GM10248 (cell line): ENCODE measurements around the gene OSBPL6.
"Not testable (repeated sequence)": the region's sequence is repeated elsewhere in the genome, so short reads cannot be mapped to it uniquely, and the experiment has no call there.

ENCODE experiments used
- CTCF ChIA-PET: fragments of 300-600 bp; sonication (Branson Sonifier 250); formaldehyde crosslinking; extraction: SDS; loops from one replicate; lab custom pipeline; 2021; ENCODE audit warnings: antibody characterized with exemption; lab: Yijun Ruan, JAX
- POLR2A ChIA-PET: fragments of 350-650 bp; sonication (Branson Sonifier 250); formaldehyde crosslinking; extraction: SDS; loops from one replicate; lab custom pipeline; 2020; ENCODE audit warnings: antibody characterized with exemption; lab: Yijun Ruan, JAX
- DNase-seq: peaks from one replicate; pipeline ENCODE4 v3.0.0; 2012; ENCODE audit errors: extremely low spot score
- CTCF ChIP-seq: IDR thresholded peaks from 2 replicates; pipeline ENCODE4 v1.5.1; 2012; ENCODE audit warnings: mild to moderate bottlenecking, low read depth; ENCODE audit errors: extremely low read depth, missing control alignments, control extremely low read depth

OSBPL6 gene

GRCh38 chr2:178401994-178402437 lies 207.7 kb downstream of the OSBPL6 start:
- TF ChIP-seq CTCF, result no peak
- CTCF ChIA-PET, result interaction anchor here (1.0 to 6.8 kb wide), 4 partner anchors 10 to 289 kb away, joined by 3 to 170 read pairs (median 6); partner anchors contain the start of gene RBM45
- POLR2A ChIA-PET, result no interaction called here
- no peak for DNase-seq

GRCh38 chr2:178403671-178404306 lies 209.5 kb downstream of the OSBPL6 start:
- ChIA-PET POLR2A (interaction anchor here (0.6 to 1.4 kb wide), 2 partner anchors 10 to 104 kb away, joined by 12 to 13 read pairs; no protein-coding TSS in a partner anchor), CTCF (interaction anchor here (1.0 to 6.8 kb wide), 5 partner anchors 8 to 292 kb away, joined by 3 to 170 read pairs (median 23); partner anchors contain the start of gene RBM45)
- TF ChIP-seq CTCF, result no peak
- peak; percentile 22 for DNase-seq

GRCh38 chr2:178404368-178404767 lies 210.1 kb downstream of the OSBPL6 start:
- CTCF ChIA-PET, result interaction anchor here (0.9 to 6.8 kb wide), 6 partner anchors 8 to 292 kb away, joined by 3 to 170 read pairs (median 13); partner anchors contain the start of gene RBM45

GRCh38 chr2:178409261-178409660 lies 214.9 kb downstream of the OSBPL6 start:
- CTCF ChIA-PET, result no interaction called here

More at GRCh38 chr2:178404368-178404767, 210.1 kb downstream of the OSBPL6 start:
- POLR2A ChIA-PET, result interaction anchor here (0.6 to 1.4 kb wide), 2 partner anchors 9 to 103 kb away, joined by 12 to 13 read pairs; no protein-coding TSS in a partner anchor
- DNase-seq, result peak; percentile 81
- TF ChIP-seq CTCF, result no peak

GRCh38 chr2:178412047-178412446 lies 217.7 kb downstream of the OSBPL6 start:
- DNase-seq, result no peak
- TF ChIP-seq CTCF, result no peak
- POLR2A ChIA-PET, result interaction anchor here (0.7 kb wide), 1 partner anchor 39 kb away, joined by 4 read pairs; the partner anchor contains the start of genes PJVK and PRKRA
- CTCF ChIA-PET, result interaction anchor here (0.6 to 9.9 kb wide), 5 partner anchors 8 to 296 kb away, joined by 3 to 170 read pairs (median 75); partner anchors contain the start of gene RBM45

More at GRCh38 chr2:178409261-178409660, 214.9 kb downstream of the OSBPL6 start:
- DNase-seq, result no peak
- POLR2A ChIA-PET, result no interaction called here
- TF ChIP-seq CTCF, result no peak

- DNase-seq, result not testable (repeated sequence)
- ChIA-PET POLR2A (interaction anchor here (0.7 to 2.8 kb wide), 2 partner anchors 8 to 39 kb away, joined by 4 to 12 read pairs; partner anchors contain the start of genes PJVK and PRKRA), CTCF (interaction anchor here (0.6 to 9.9 kb wide), 8 partner anchors 8 to 297 kb away, joined by 3 to 170 read pairs (median 74); partner anchors contain the start of genes PJVK, PRKRA and RBM45)
These were observed 218.1 kb downstream of the OSBPL6 start for GRCh38 chr2:178412453-178412852.
